ENCODE data around the gene FOXN3.
"Not testable (repeated sequence)": the region's sequence is repeated elsewhere in the genome, so short reads cannot be mapped to it uniquely, and the experiment has no call there.

FOXN3 gene

GRCh38 chr14:89267163-89267562 lies 149.9 kb downstream of the FOXN3 start:
- DNase-seq, result no peak

- no peak for DNase-seq
Measured at GRCh38 chr14:89266754-89267153, 150.3 kb downstream of the FOXN3 start.

GRCh38 chr14:89265234-89265633 lies 151.8 kb downstream of the FOXN3 start:
- DNase-seq, result no peak

- DNase-seq, result no peak
Measured at GRCh38 chr14:89264196-89264800, 152.7 kb downstream of the FOXN3 start.

- no peak for DNase-seq
Measured at GRCh38 chr14:89262041-89262440, 155.0 kb downstream of the FOXN3 start.

GRCh38 chr14:89260898-89261297 lies 156.1 kb downstream of the FOXN3 start:
- DNase-seq, result no peak

GRCh38 chr14:89259951-89260609 lies 157.0 kb downstream of the FOXN3 start:
- no peak for DNase-seq

GRCh38 chr14:89258728-89259273 lies 158.2 kb downstream of the FOXN3 start:
- DNase-seq, result no peak

GRCh38 chr14:89256951-89257350 lies 160.1 kb downstream of the FOXN3 start:
- no peak for DNase-seq

GRCh38 chr14:89256283-89256682 lies 160.8 kb downstream of the FOXN3 start:
- no peak for DNase-seq

- DNase-seq, result no peak
Measured at GRCh38 chr14:89255852-89256251, 161.2 kb downstream of the FOXN3 start.

GRCh38 chr14:89255012-89255411 lies 162.0 kb downstream of the FOXN3 start:
- no peak for DNase-seq

- DNase-seq, result no peak
Measured at GRCh38 chr14:89254166-89254909, 162.7 kb downstream of the FOXN3 start.

GRCh38 chr14:89252887-89253532 lies 164.0 kb downstream of the FOXN3 start:
- DNase-seq, result no peak

GRCh38 chr14:89251061-89251460 lies 166.0 kb downstream of the FOXN3 start:
- DNase-seq, result no peak

- not testable (repeated sequence) for DNase-seq
Measured at GRCh38 chr14:89250655-89250975, 166.4 kb downstream of the FOXN3 start.

GRCh38 chr14:89249972-89250654 lies 166.9 kb downstream of the FOXN3 start:
- DNase-seq, result no peak

- no peak for DNase-seq
Measured at GRCh38 chr14:89249065-89249695, 167.9 kb downstream of the FOXN3 start.

GRCh38 chr14:89248411-89249064 lies 168.5 kb downstream of the FOXN3 start:
- DNase-seq, result no peak

GRCh38 chr14:89247457-89248122 lies 169.4 kb downstream of the FOXN3 start:
- DNase-seq, result no peak

- no peak for DNase-seq
Measured at GRCh38 chr14:89246290-89246689, 170.7 kb downstream of the FOXN3 start.
